IMR-90 (cell line): ENCODE data around the gene RNF19B. TPM values are rescaled to one million over a fixed set of nuclear protein-coding genes. Genes with fewer than 3 reads are reported as not detected.

Experiments used
- ATAC-seq: fragments of 200-7000 bp; cut with Tn5 transposase; 2 replicates; pipeline ENCODE4 v1.9.1; 2020; ENCODE audit warnings: low read depth, mild to moderate bottlenecking, moderate library complexity
- BruUV-seq: library from RNA; stranded (reverse); fragments of 400-500 nt; replicated peaks from 2 replicates; lab custom pipeline; 2021; lab: Mats Ljungman, UMichigan
- CTCF ChIA-PET: fragments of 300-600 bp; formaldehyde crosslinking; extraction: SDS; loops from one replicate; lab custom pipeline; 2021; ENCODE audit warnings: antibody characterized with exemption; lab: Yijun Ruan, JAX
- POLR2A ChIA-PET: fragments of 300-600 bp; sonication (Branson Sonifier 250); formaldehyde crosslinking; loops from one replicate; lab custom pipeline; 2022; ENCODE audit warnings: antibody characterized with exemption; ENCODE audit not compliant: unreplicated experiment; lab: Charles Lee
- DNase-seq: peaks from one replicate; pipeline ENCODE4 v3.0.0; 2013
- H2AFZ ChIP-seq: replicated peaks from 2 replicates; pipeline ENCODE3; 2013; ENCODE audit warnings: low read length, mild to moderate bottlenecking; ENCODE audit not compliant: poor library complexity
- H2AK5ac ChIP-seq: 2 replicates; pipeline ENCODE4 v1.6.1; 2013; ENCODE audit warnings: low read depth, low read length, inconsistent platforms
- H2AK9ac ChIP-seq: replicated peaks from 2 replicates; pipeline ENCODE3; 2013; ENCODE audit warnings: mild to moderate bottlenecking, low read depth, low read length, moderate library complexity; ENCODE audit not compliant: poor library complexity
- H2BK120ac ChIP-seq: 2 replicates; pipeline ENCODE4 v1.6.1; 2013; ENCODE audit warnings: low read depth, low read length, inconsistent platforms
- H2BK15ac ChIP-seq: 3 replicates; pipeline ENCODE4 v1.6.1; 2013; ENCODE audit warnings: low read depth, low read length, inconsistent platforms
- H2BK20ac ChIP-seq: 2 replicates; pipeline ENCODE4 v1.6.1; 2013; ENCODE audit warnings: low read depth, mild to moderate bottlenecking, inconsistent platforms, low read length, moderate library complexity
- H2BK5ac ChIP-seq: 2 replicates; pipeline ENCODE4 v1.6.1; 2013; ENCODE audit warnings: mild to moderate bottlenecking, low read depth, low read length, inconsistent platforms; ENCODE audit not compliant: poor library complexity, severe bottlenecking
- H3K14ac ChIP-seq: replicated peaks from 2 replicates; pipeline ENCODE4 v1.6.1; 2013; ENCODE audit warnings: low read depth, low read length, inconsistent platforms
- H3K18ac ChIP-seq: 2 replicates; pipeline ENCODE4 v1.6.1; 2013; ENCODE audit warnings: low read depth, low read length, control low read depth
- H3K23ac ChIP-seq: 2 replicates; pipeline ENCODE4 v1.6.1; 2013; ENCODE audit warnings: low read depth, low read length, inconsistent platforms
- H3K27ac ChIP-seq: 2 replicates; pipeline ENCODE4 v1.5.1; 2013; ENCODE audit warnings: mild to moderate bottlenecking, control low read depth, low read length; ENCODE audit not compliant: insufficient read depth
- H3K27me3 ChIP-seq: 2 replicates; pipeline ENCODE4 v1.6.1; 2013; ENCODE audit warnings: low read length; ENCODE audit not compliant: control insufficient read depth, insufficient read depth
- H3K36me3 ChIP-seq: 2 replicates; pipeline ENCODE4 v1.6.1; 2013; ENCODE audit warnings: low read length, mixed read lengths; ENCODE audit not compliant: control insufficient read depth, insufficient read depth
- H3K4ac ChIP-seq: 2 replicates; pipeline ENCODE4 v1.6.1; 2013; ENCODE audit warnings: low read depth, low read length, inconsistent platforms
- H3K4me1 ChIP-seq: 2 replicates; pipeline ENCODE4 v1.6.1; 2013; ENCODE audit warnings: low read length, mixed read lengths; ENCODE audit not compliant: control insufficient read depth, insufficient read depth
- H3K4me2 ChIP-seq: 2 replicates; pipeline ENCODE4 v1.6.1; 2013; ENCODE audit warnings: low read depth, mild to moderate bottlenecking, control low read depth, low read length, moderate library complexity
- H3K4me3 ChIP-seq: 2 replicates; pipeline ENCODE4 v1.5.1; 2013; ENCODE audit warnings: low read depth, mild to moderate bottlenecking, control low read depth, low read length, moderate library complexity; ENCODE audit not compliant: insufficient read depth
- H3K56ac ChIP-seq: 2 replicates; pipeline ENCODE4 v1.6.1; 2013; ENCODE audit warnings: low read length, inconsistent platforms; ENCODE audit not compliant: insufficient read depth; ENCODE audit errors: extremely low read depth
- H3K79me1 ChIP-seq, 2 experiments: 2 replicates each; pipeline ENCODE4 v1.6.1; 2013; ENCODE audit warnings: low read length in 2 of 2, inconsistent platforms in 1 of 2, low read depth in 1 of 2
- H3K9ac ChIP-seq: 2 replicates; pipeline ENCODE4 v1.6.1; 2013; ENCODE audit warnings: low read depth, low read length, control low read depth
- H3K9me1 ChIP-seq: 2 replicates; pipeline ENCODE4 v1.6.1; 2013; ENCODE audit warnings: low read length, inconsistent platforms; ENCODE audit not compliant: insufficient read depth
- H3K9me3 ChIP-seq: 2 replicates; pipeline ENCODE4 v1.6.1; 2013; ENCODE audit warnings: low read length; ENCODE audit not compliant: control insufficient read depth, insufficient read depth
- H4K20me1 ChIP-seq: 2 replicates; pipeline ENCODE4 v1.6.1; 2013; ENCODE audit warnings: low read length, inconsistent platforms; ENCODE audit not compliant: insufficient read depth
- H4K5ac ChIP-seq: 2 replicates; pipeline ENCODE4 v1.6.1; 2013; ENCODE audit warnings: mild to moderate bottlenecking, low read depth, low read length, control low read depth
- H4K8ac ChIP-seq, 2 experiments: 2 replicates each; pipeline ENCODE4 v1.6.1; 2013; ENCODE audit warnings: low read depth in 2 of 2, low read length in 2 of 2, control low read depth in 1 of 2, inconsistent platforms in 1 of 2
- H4K91ac ChIP-seq: 2 replicates; pipeline ENCODE4 v1.6.1; 2013; ENCODE audit warnings: low read depth, low read length, inconsistent platforms; ENCODE audit not compliant: insufficient read depth
- CEBPB ChIP-seq: IDR thresholded peaks from 2 replicates; pipeline ENCODE4 v1.6.1; 2012; ENCODE audit warnings: low read depth, low read length, improper control_type of control experiment
- CHD1 ChIP-seq: IDR thresholded peaks from 2 replicates; pipeline ENCODE4 v1.6.1; 2012; ENCODE audit warnings: low read depth, low read length, improper control_type of control experiment
- FOS ChIP-seq: fragments of 150-350 bp; IDR thresholded peaks from 2 replicates; pipeline ENCODE4 v1.6.1; 2016; ENCODE audit warnings: low read depth, low read length
- MXI1 ChIP-seq: IDR thresholded peaks from 2 replicates; pipeline ENCODE4 v1.6.1; 2012; ENCODE audit warnings: low read depth, mild to moderate bottlenecking, low read length, moderate library complexity, borderline replicate concordance
- NFE2L2 ChIP-seq: fragments of 150-350 bp; IDR thresholded peaks from 2 replicates; pipeline ENCODE4 v1.6.1; 2016; ENCODE audit warnings: low read depth, mild to moderate bottlenecking, low read length
- RAD21 ChIP-seq: IDR thresholded peaks from 2 replicates; pipeline ENCODE4 v1.6.1; 2012; ENCODE audit warnings: low read length, improper control_type of control experiment
- RCOR1 ChIP-seq: IDR thresholded peaks from 2 replicates; pipeline ENCODE4 v1.6.1; 2012; ENCODE audit warnings: mild to moderate bottlenecking, low read length, improper control_type of control experiment; ENCODE audit not compliant: insufficient replicate concordance
- WGBS, 2 experiments: methylation state at CpG; one replicate each; pipeline versions ENCODE4 v1.1.5 to v1.1.7; 2013; ENCODE audit warnings: missing lambda C conversion rate in 2 of 2; ENCODE audit not compliant: insufficient read length in 1 of 2; ENCODE audit errors: extremely low coverage in 2 of 2; 5-methylcytosine and 5-hydroxymethylcytosine counted together
- dilution Hi-C: fragments of 300-500 bp; cut with HindIII; formaldehyde crosslinking; loops from one replicate; pipeline ENCODE4 v1.14.3; 2018; ENCODE audit warnings: low sequenced_read_pairs; ENCODE audit not compliant: unreplicated experiment
- in situ Hi-C: fragments of 300-500 bp; cut with MboI; formaldehyde crosslinking; loops from 3 replicates; pipeline ENCODE4 v1.14.3; 2019; ENCODE audit warnings: low sequenced_read_pairs, inconsistent platforms, mixed read lengths
- intact Hi-C: fragments of 100-400 bp; cut with micrococcal nuclease; formaldehyde crosslinking; loops from 2 replicates; pipeline ENCODE4 v1.10.0; 2022
- polyA plus RNA-seq, 3 experiments: library from polyadenylated mRNA; depleted of rRNA; stranded (reverse); fragments of >200 nt; gene quantifications; 2 replicates each; pipeline ENCODE4 v1.2.3, GENCODE V29; 2012; ENCODE audit warnings: low replicate concordance in 1 of 3
- total RNA-seq: library from RNA; depleted of rRNA; stranded (reverse); fragments of >200 nt; gene quantifications from 2 replicates; pipeline ENCODE4 v1.2.3, GENCODE V29; 2012

The RNF19B gene
- total and polyA plus RNA-seq, 2 of the 4 experiments (the other 2 are of a cell fraction) = 10.0 to 11.6 TPM

- Histone ChIP-seq H3K27ac (peak overlapping the region; percentile 79), H3K4me3 (no peak overlapping the region), H2BK120ac (peak overlapping the region; percentile 90), H3K4ac (peak overlapping the region; percentile 97), H3K9ac (peak overlapping the region; percentile 25), H3K9me1 (peaks cover 26% of the 10 kb centered on the region), H2BK5ac (peak overlapping the region; percentile 94), H4K5ac (peak overlapping the region; percentile 96), H3K36me3 (no peaks in the 10 kb centered on the region), H3K4me2 (peak overlapping the region; percentile 95), H3K79me1 (no peaks in the 10 kb centered on the region), H3K23ac (peak overlapping the region; percentile 86), H3K9me3 (no peaks in the 10 kb centered on the region), H4K8ac (peak overlapping the region; percentile 20 to 74; a peak in 3 of 4 replicates), H3K14ac (peak overlapping the region; percentile 90), H3K56ac (peak overlapping the region; percentile 28; the same call in 1 of the 2 replicates), H2AFZ (peak overlapping the region; percentile 71), H3K27me3 (no peaks in the 10 kb centered on the region), H3K4me1 (peaks cover 25% of the 10 kb centered on the region), H4K20me1 (peaks cover 4% of the 10 kb centered on the region), H4K91ac (peak overlapping the region; percentile 95), H2BK15ac (peak overlapping the region; percentile 77; the same call in 2 of the 3 replicates), H2AK9ac (peak overlapping the region; percentile 84), H3K18ac (peak overlapping the region; percentile 98), H2BK20ac (peak overlapping the region; percentile 94), H2AK5ac (peak overlapping the region; percentile 87)
- peak; percentile 63 for ATAC-seq
- in situ Hi-C loops (no loop called here), dilution Hi-C loops (no loop called here), intact Hi-C loops (loop anchor here (2.0 kb wide), 1 partner anchor 27 kb away; no protein-coding TSS in a partner anchor)
- TF ChIP-seq CEBPB (peak; percentile 72), CHD1 (no peak), NFE2L2 (peak; percentile 77; the same call in 1 of the 2 replicates), FOS (peak; percentile 90), RAD21 (no peak), MXI1 (no peak), RCOR1 (no peak)
- no CpG with 5 or more reads among the region's 6 CpGs for WGBS, 2 experiments
- no TSS peak for BruUV-seq
- CTCF ChIA-PET = interaction anchor here (0.7 kb wide), 1 partner anchor 73 kb away, joined by 3 read pairs; no protein-coding TSS in a partner anchor
- peak; percentile 99 for DNase-seq
- POLR2A ChIA-PET = no interaction called here
These were observed 24.8 kb upstream of the RNF19B start for GRCh38 chr1:32989160-32990050.
